ENCODE data around the gene LZTS3.

LZTS3 gene

GRCh38 chr20:3116341-3116740 is 57.0 kb downstream of the LZTS3 start:
- H3K9me3 ChIP-seq (ENCODE audit: insufficient read depth, low read length, severe bottlenecking): no peaks in the 10 kb centered on the region
- H3K9ac ChIP-seq (ENCODE audit: low read depth, low read length): no peak overlapping the region
- ATAC-seq (ENCODE audit: insufficient read depth, low read depth): no peak
- DNase-seq: no peak
- peaks cover 21% of the 10 kb centered on the region for H3K36me3 ChIP-seq (ENCODE audit: insufficient read depth, low read length)
- H3K27ac ChIP-seq (ENCODE audit: low read length): no peak overlapping the region
- TF ChIP-seq, protein P1, sequence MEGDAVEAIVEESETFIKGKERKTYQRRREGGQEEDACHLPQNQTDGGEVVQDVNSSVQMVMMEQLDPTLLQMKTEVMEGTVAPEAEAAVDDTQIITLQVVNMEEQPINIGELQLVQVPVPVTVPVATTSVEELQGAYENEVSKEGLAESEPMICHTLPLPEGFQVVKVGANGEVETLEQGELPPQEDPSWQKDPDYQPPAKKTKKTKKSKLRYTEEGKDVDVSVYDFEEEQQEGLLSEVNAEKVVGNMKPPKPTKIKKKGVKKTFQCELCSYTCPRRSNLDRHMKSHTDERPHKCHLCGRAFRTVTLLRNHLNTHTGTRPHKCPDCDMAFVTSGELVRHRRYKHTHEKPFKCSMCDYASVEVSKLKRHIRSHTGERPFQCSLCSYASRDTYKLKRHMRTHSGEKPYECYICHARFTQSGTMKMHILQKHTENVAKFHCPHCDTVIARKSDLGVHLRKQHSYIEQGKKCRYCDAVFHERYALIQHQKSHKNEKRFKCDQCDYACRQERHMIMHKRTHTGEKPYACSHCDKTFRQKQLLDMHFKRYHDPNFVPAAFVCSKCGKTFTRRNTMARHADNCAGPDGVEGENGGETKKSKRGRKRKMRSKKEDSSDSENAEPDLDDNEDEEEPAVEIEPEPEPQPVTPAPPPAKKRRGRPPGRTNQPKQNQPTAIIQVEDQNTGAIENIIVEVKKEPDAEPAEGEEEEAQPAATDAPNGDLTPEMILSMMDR (IDR thresholded peaks at IDR 0.05; ENCODE audit: borderline replicate concordance, extremely low read depth, low read length, poor library complexity, severe bottlenecking): no peak
- no peak for TF ChIP-seq EZH2 (IDR thresholded peaks at IDR 0.05; ENCODE audit: borderline replicate concordance, low read depth, low read length, severe bottlenecking)
- H4K20me1 ChIP-seq (ENCODE audit: insufficient read depth, low read length): peaks cover 9% of the 10 kb centered on the region; the same call in 1 of the 2 replicates
- no peaks in the 10 kb centered on the region for H3K4me1 ChIP-seq (ENCODE audit: insufficient read depth, low read length)
- no peak overlapping the region for H2AFZ ChIP-seq (ENCODE audit: low read depth, low read length)
- no peak overlapping the region for H3K4me2 ChIP-seq (ENCODE audit: insufficient read depth, low read length)
- H3K4me3 ChIP-seq (ENCODE audit: low read depth in 1 of 2, low read length in 2 of 2): no peak overlapping the region
- H3K27me3 ChIP-seq (ENCODE audit: insufficient read depth, low read length, poor library complexity): no peaks in the 10 kb centered on the region
- H3K79me2 ChIP-seq (ENCODE audit: insufficient read depth, low read length): no peaks in the 10 kb centered on the region

DNA sequence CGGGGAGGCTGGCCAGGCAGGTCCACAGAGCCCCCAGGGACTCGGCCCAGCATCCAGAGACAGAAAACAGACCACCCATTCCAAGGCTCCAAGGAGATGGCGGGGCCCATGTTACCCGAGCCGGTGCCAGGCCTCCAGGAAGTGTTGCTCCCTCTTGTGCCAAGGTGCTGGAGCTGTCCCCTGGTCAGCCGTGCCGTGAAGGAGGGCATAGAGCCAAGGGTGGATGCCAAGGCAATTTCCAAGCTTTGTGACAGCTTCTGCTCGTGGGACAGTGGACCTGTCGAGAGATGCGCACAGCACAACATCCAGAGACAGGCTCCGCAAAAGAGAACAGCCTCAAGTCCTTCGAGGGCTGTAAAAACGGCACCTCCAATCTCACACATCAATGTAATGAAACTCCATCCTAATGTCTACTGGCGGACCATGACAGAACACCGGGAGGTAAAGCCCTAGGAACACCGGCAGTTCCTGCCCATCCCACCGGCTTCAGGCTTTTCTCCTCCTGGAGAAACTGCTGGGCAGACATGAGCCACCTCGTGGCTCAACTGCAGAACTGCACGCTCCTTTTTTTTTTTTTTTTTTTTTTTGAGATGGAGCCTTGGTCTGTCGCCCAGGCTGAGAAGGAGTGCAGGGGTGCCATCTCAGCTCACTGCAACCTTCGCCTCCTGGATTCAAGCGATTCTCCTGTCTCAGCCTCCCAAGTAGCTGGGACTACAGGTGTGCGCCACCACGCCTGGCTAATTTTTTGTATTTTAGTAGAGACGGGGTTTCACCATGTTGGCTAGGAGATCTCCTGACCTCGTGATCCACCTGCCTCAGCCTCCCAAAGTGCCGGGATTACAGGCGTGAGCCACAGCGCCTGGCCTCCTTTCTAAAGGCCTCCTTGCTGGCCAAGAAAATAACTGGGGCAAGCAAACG is 57.9 kb downstream of the LZTS3 start:
- Histone ChIP-seq H3K27me3 (ENCODE audit: insufficient read depth, low read length, poor library complexity) (no peaks in the 10 kb centered on the region), H3K9ac (ENCODE audit: low read depth, low read length) (no peak overlapping the region), H3K36me3 (ENCODE audit: insufficient read depth, low read length) (peaks cover 13% of the 10 kb centered on the region), H4K20me1 (ENCODE audit: insufficient read depth, low read length) (peaks cover 9% of the 10 kb centered on the region; the same call in 1 of the 2 replicates), H3K27ac (ENCODE audit: low read length) (no peak overlapping the region), H3K4me1 (ENCODE audit: insufficient read depth, low read length) (no peaks in the 10 kb centered on the region), H3K4me3 (ENCODE audit: low read depth in 1 of 2, low read length in 2 of 2) (no peak overlapping the region), H3K4me2 (ENCODE audit: insufficient read depth, low read length) (no peak overlapping the region), H3K9me3 (ENCODE audit: insufficient read depth, low read length, severe bottlenecking) (no peaks in the 10 kb centered on the region), H3K79me2 (ENCODE audit: insufficient read depth, low read length) (no peaks in the 10 kb centered on the region), H2AFZ (ENCODE audit: low read depth, low read length) (no peak overlapping the region)
- ATAC-seq (ENCODE audit: insufficient read depth, low read depth) (peak; percentile 53; the same call in 1 of the 3 replicates), DNase-seq (peak; percentile 27)
- TF ChIP-seq EZH2 (IDR thresholded peaks at IDR 0.05; ENCODE audit: borderline replicate concordance, low read depth, low read length, severe bottlenecking): no peak
- TF ChIP-seq, protein P1 (IDR thresholded peaks at IDR 0.05; ENCODE audit: borderline replicate concordance, extremely low read depth, low read length, poor library complexity, severe bottlenecking): peak; percentile 68
